Natural killer cell (primary cell): Measurements from ENCODE around the gene LINGO4. TPM values are rescaled to one million over a fixed set of nuclear protein-coding genes. Genes with fewer than 3 reads are reported as not detected.

Experiments used
- ATAC-seq, 3 donors: fragments of 150-1000 bp in 2 of 3; fragments of 200-7000 bp in 1 of 3; cut with Tn5 transposase; 1 replicate in 1 of 3; 2 replicates in 2 of 3; pipeline ENCODE4 v1.10.0; 2021; ENCODE audit warnings: mild to moderate bottlenecking in 2 of 3, moderate library complexity in 2 of 3
- DNase-seq, 2 donors: peaks; one replicate each; pipeline versions ENCODE4 v3.0.0 to v3.0.0-alpha.2; 2013 to 2021; ENCODE audit warnings: mixed read lengths in 1 of 2
- H3K27ac ChIP-seq: one replicate; pipeline ENCODE4 v1.5.1; 2013; ENCODE audit warnings: mild to moderate bottlenecking, low read length
- H3K27me3 ChIP-seq: one replicate; pipeline ENCODE4 v1.6.1; 2013; ENCODE audit warnings: low read length; ENCODE audit not compliant: control insufficient read depth, insufficient read depth
- H3K36me3 ChIP-seq: one replicate; pipeline ENCODE4 v1.6.1; 2013; ENCODE audit warnings: low read length; ENCODE audit not compliant: control insufficient read depth, insufficient read depth
- H3K4me1 ChIP-seq: one replicate; pipeline ENCODE4 v1.6.1; 2013; ENCODE audit warnings: low read length; ENCODE audit not compliant: control insufficient read depth, insufficient read depth
- H3K4me3 ChIP-seq: one replicate; pipeline ENCODE4 v1.5.1; 2013; ENCODE audit warnings: low read length
- H3K9me3 ChIP-seq: one replicate; pipeline ENCODE4 v1.6.1; 2013; ENCODE audit warnings: low read length; ENCODE audit not compliant: control insufficient read depth, insufficient read depth
- H3K27ac Mint-ChIP-seq, 2 donors: one replicate each; pipeline ENCODE4 v1.8.0; 2022; ENCODE audit warnings: mild to moderate bottlenecking in 2 of 2, mixed read lengths in 2 of 2, moderate library complexity in 1 of 2
- H3K27me3 Mint-ChIP-seq, 2 donors: one replicate each; pipeline ENCODE4 v1.8.0; 2022; ENCODE audit warnings: low read depth in 2 of 2, mixed read lengths in 2 of 2
- H3K36me3 Mint-ChIP-seq: one replicate; pipeline ENCODE4 v1.8.0; 2022; ENCODE audit warnings: mixed read lengths
- H3K4me1 Mint-ChIP-seq, 2 donors: one replicate each; pipeline ENCODE4 v1.8.0; 2022; ENCODE audit warnings: mixed read lengths in 2 of 2
- H3K4me3 Mint-ChIP-seq: one replicate; pipeline ENCODE4 v1.8.0; 2022; ENCODE audit warnings: mild to moderate bottlenecking, moderate library complexity, mixed read lengths
- H3K9me3 Mint-ChIP-seq, 2 donors: one replicate each; pipeline ENCODE4 v1.8.0; 2022; ENCODE audit warnings: mixed read lengths in 2 of 2
- CTCF ChIP-seq: fragments of 200-600 bp; IDR thresholded peaks from one replicate; pipeline ENCODE4 v1.8.0; 2022; ENCODE audit warnings: antibody characterized with exemption
- WGBS: methylation state at CpG from one replicate; pipeline ENCODE4 v1.1.7; 2013; ENCODE audit warnings: missing lambda C conversion rate; ENCODE audit not compliant: insufficient coverage; 5-methylcytosine and 5-hydroxymethylcytosine counted together
- intact Hi-C: fragments of 100-400 bp; cut with micrococcal nuclease; formaldehyde crosslinking; loops from one replicate; pipeline ENCODE4 v1.14.2; 2022
- total RNA-seq, 4 donors: library from RNA; stranded (reverse); fragments of 120-200 nt in 1 of 4; gene quantifications; one replicate each; pipeline versions ENCODE4 v1.2.3 to v1.2.4, GENCODE V29; 2013 to 2022

Gene LINGO4
- total RNA-seq, 3 donors from 2014 or later (not counting 1 experiment from before 2014, with no cell fraction given): not detected

- no peak for TF ChIP-seq CTCF
- Mint-ChIP-seq H3K4me1 (peaks cover 29 to 34% of the 10 kb centered on the region in 2 donors), H3K4me3 (no peak overlapping the region), H3K27ac (no peak overlapping the region), H3K9me3 (no peaks in the 10 kb centered on the region), H3K27me3 (no peaks in the 10 kb centered on the region), H3K36me3 (no peaks in the 10 kb centered on the region)
- DNase-seq (no peak), ATAC-seq (no peak)
- peaks cover 24% of the 10 kb centered on the region for H3K36me3 ChIP-seq
- H3K9me3 ChIP-seq: no peaks in the 10 kb centered on the region
- intact Hi-C loops: loop anchor here (2.0 kb wide), 1 partner anchor 20 kb away; no protein-coding TSS in a partner anchor
- peaks cover 16% of the 10 kb centered on the region for H3K4me1 ChIP-seq
- H3K4me3 ChIP-seq: no peak overlapping the region
- H3K27ac ChIP-seq: no peak overlapping the region
- no peaks in the 10 kb centered on the region for H3K27me3 ChIP-seq
Measured at GRCh38 chr1:151759241-151759640, 46.0 kb downstream of the LINGO4 start.

GRCh38 chr1:151756291-151756690 is 48.9 kb downstream of the LINGO4 start:
- 90% methylated on average over 1 of the region's 1 CpG for WGBS
- H3K4me3 Mint-ChIP-seq: no peak overlapping the region
- intact Hi-C loops: no loop called here
- no peak for TF ChIP-seq CTCF
- no peaks in the 10 kb centered on the region for H3K9me3 Mint-ChIP-seq
- Histone ChIP-seq H3K4me1 (peaks cover 5% of the 10 kb centered on the region), H3K27ac (no peak overlapping the region), H3K4me3 (no peak overlapping the region), H3K27me3 (no peaks in the 10 kb centered on the region), H3K9me3 (no peaks in the 10 kb centered on the region), H3K36me3 (peaks cover 18% of the 10 kb centered on the region)
- H3K27ac Mint-ChIP-seq: peak overlapping the region; percentile 56 to 64
- peak in 2 of 3 donors; percentile 63 to 82 for ATAC-seq
- no peak for DNase-seq
- H3K36me3 Mint-ChIP-seq: no peaks in the 10 kb centered on the region
- H3K4me1 Mint-ChIP-seq: peaks cover 10 to 15% of the 10 kb centered on the region in 2 donors
- peaks cover 3 to 6% of the 10 kb centered on the region in 2 donors for H3K27me3 Mint-ChIP-seq

Other genes starting within 250 kb of the LINGO4 start
- gene SNX27, start 193.4 kb downstream of the LINGO4 start, total RNA-seq: 10 to 100 TPM; 17.8 to 25.0 (median 23.7) TPM
- not detected for gene CELF3, start 88.6 kb downstream of the LINGO4 start, total RNA-seq
- gene RIIAD1, start 83.9 kb downstream of the LINGO4 start, total RNA-seq: not detected
- 100 to 1,000 TPM in 2 of 3 donors, 10 to 100 TPM in 1; 93.6 to 110 (median 107) TPM for gene MRPL9, start 41.9 kb downstream of the LINGO4 start, total RNA-seq
- 10 to 100 TPM in 1 of 3 donors, 1 to 10 TPM in 2; 6.3 to 14.5 (median 8.0) TPM for gene TDRKH, start 14.9 kb downstream of the LINGO4 start, total RNA-seq
- under 1 TPM; 0.14 to 0.78 (median 0.70) TPM for gene RORC, start 26.4 kb upstream of the LINGO4 start, total RNA-seq
- under 1 TPM in 2 of 3 donors, not detected in 1; 0.20 to 0.24 TPM for gene C2CD4D, start 34.4 kb upstream of the LINGO4 start, total RNA-seq
- gene THEM5, start 48.3 kb upstream of the LINGO4 start, total RNA-seq: under 1 TPM in 1 of 3 donors, not detected in 2; 0.52 TPM
- 10 to 100 TPM; 11.9 to 16.2 (median 15.5) TPM for gene THEM4, start 104.1 kb upstream of the LINGO4 start, total RNA-seq
- 100 to 1,000 TPM; 142 to 200 (median 183) TPM for gene S100A10, start 188.4 kb upstream of the LINGO4 start, total RNA-seq
- 100 to 1,000 TPM in 1 of 3 donors, 10 to 100 TPM in 2; 70.5 to 114 (median 88.9) TPM for gene S100A11, start 231.6 kb upstream of the LINGO4 start, total RNA-seq